Activated CD8-positive, alpha-beta T cell treated with anti-CD3 and anti-CD28 coated beads for 36 hours (primary cell): ENCODE data around the gene LSM14B. TPM values are rescaled to one million over a fixed set of nuclear protein-coding genes. Genes with fewer than 3 reads are reported as not detected.
"Not testable (repeated sequence)": the region's sequence is repeated elsewhere in the genome, so short reads cannot be mapped to it uniquely, and the experiment has no call there.

Experiments used
- ATAC-seq: fragments of 200-7000 bp; cut with Tn5 transposase; one replicate; pipeline ENCODE4 v1.10.0; 2021; ENCODE audit warnings: mild to moderate bottlenecking, moderate library complexity
- CTCF ChIA-PET: fragments of 350-600 bp; sonication (Branson Sonifier 250); formaldehyde crosslinking; loops from one replicate; lab custom pipeline; 2021; ENCODE audit warnings: antibody characterized with exemption; lab: Charles Lee
- POLR2A ChIA-PET: fragments of 350-600 bp; sonication (Branson Sonifier 250); formaldehyde crosslinking; loops from one replicate; lab custom pipeline; 2021; ENCODE audit warnings: antibody characterized with exemption; lab: Charles Lee
- DNase-seq: peaks from one replicate; pipeline ENCODE4 v3.0.0-alpha.2; 2020
- H3K27ac Mint-ChIP-seq: one replicate; pipeline ENCODE4 v1.8.0; 2021; ENCODE audit warnings: mild to moderate bottlenecking, mixed read lengths
- H3K27me3 Mint-ChIP-seq: one replicate; pipeline ENCODE4 v1.8.0; 2021; ENCODE audit warnings: mixed read lengths
- H3K36me3 Mint-ChIP-seq: one replicate; pipeline ENCODE4 v1.8.0; 2021; ENCODE audit warnings: low read depth, mixed read lengths
- H3K4me1 Mint-ChIP-seq: one replicate; pipeline ENCODE4 v1.8.0; 2021; ENCODE audit warnings: low read depth, mixed read lengths
- H3K4me3 Mint-ChIP-seq: one replicate; pipeline ENCODE4 v1.8.0; 2021; ENCODE audit warnings: mild to moderate bottlenecking, moderate library complexity, mixed read lengths
- H3K9me3 Mint-ChIP-seq: one replicate; pipeline ENCODE4 v1.8.0; 2021; ENCODE audit warnings: mixed read lengths
- CTCF ChIP-seq: fragments of 200-600 bp; IDR thresholded peaks from one replicate; pipeline ENCODE4 v1.8.0; 2022; ENCODE audit warnings: antibody characterized with exemption, mild to moderate bottlenecking
- intact Hi-C: fragments of 100-400 bp; cut with micrococcal nuclease; formaldehyde crosslinking; loops from one replicate; pipeline ENCODE4 v1.10.0; 2022
- total RNA-seq, 2 experiments: library from RNA; stranded (reverse); gene quantifications; one replicate each; pipeline ENCODE4 v1.2.3, GENCODE V29; 2021

The LSM14B gene
- total RNA-seq, 2 experiments from 2014 or later: 33.5 to 35.6 TPM

- Mint-ChIP-seq H3K9me3 (peaks cover 9% of the 10 kb centered on the region), H3K27ac (no peak overlapping the region), H3K36me3 (no peaks in the 10 kb centered on the region), H3K4me1 (no peaks in the 10 kb centered on the region), H3K4me3 (no peak overlapping the region), H3K27me3 (peaks cover 2% of the 10 kb centered on the region)
- DNase-seq (no peak), ATAC-seq (no peak)
- CTCF ChIA-PET: no interaction called here
- no peak for TF ChIP-seq CTCF
- intact Hi-C loops: no loop called here
- POLR2A ChIA-PET: no interaction called here
Measured at GRCh38 chr20:62083312-62083711, 39.0 kb upstream of the LSM14B start.

GRCh38 chr20:62084224-62084623 lies 38.1 kb upstream of the LSM14B start:
- H3K27ac Mint-ChIP-seq, H3K9me3 Mint-ChIP-seq: not testable (repeated sequence)

GRCh38 chr20:62085206-62085605 lies 37.1 kb upstream of the LSM14B start:
- ChIA-PET CTCF (no interaction called here), POLR2A (no interaction called here)
- TF ChIP-seq CTCF: no peak
- Mint-ChIP-seq H3K9me3 (peaks cover 4% of the 10 kb centered on the region), H3K36me3 (no peaks in the 10 kb centered on the region), H3K4me1 (no peaks in the 10 kb centered on the region), H3K27ac (no peak overlapping the region), H3K27me3 (peaks cover 2% of the 10 kb centered on the region), H3K4me3 (no peak overlapping the region)
- no peak for DNase-seq
- no peak for ATAC-seq
- intact Hi-C loops: no loop called here

More at GRCh38 chr20:62084224-62084623, 38.1 kb upstream of the LSM14B start:
- H3K4me1 Mint-ChIP-seq, DNase-seq, ATAC-seq, CTCF ChIA-PET, H3K27me3 Mint-ChIP-seq, POLR2A ChIA-PET, intact Hi-C loops, H3K36me3 Mint-ChIP-seq, H3K4me3 Mint-ChIP-seq: not testable (repeated sequence)

GRCh38 chr20:62087227-62087626 lies 35.0 kb upstream of the LSM14B start:
- ChIA-PET CTCF (no interaction called here), POLR2A (no interaction called here)
- intact Hi-C loops: no loop called here
- no peak overlapping the region for H3K4me3 Mint-ChIP-seq
- no peak overlapping the region for H3K27ac Mint-ChIP-seq
- H3K9me3 Mint-ChIP-seq: peaks cover 2% of the 10 kb centered on the region
- ATAC-seq (no peak), DNase-seq (no peak)
- TF ChIP-seq CTCF: no peak
- H3K4me1 Mint-ChIP-seq: no peaks in the 10 kb centered on the region
- peaks cover 2% of the 10 kb centered on the region for H3K27me3 Mint-ChIP-seq
- peaks cover 2% of the 10 kb centered on the region for H3K36me3 Mint-ChIP-seq

GRCh38 chr20:62087632-62088031 lies 34.6 kb upstream of the LSM14B start:
- Mint-ChIP-seq H3K9me3 (peaks cover 2% of the 10 kb centered on the region), H3K27me3 (peaks cover 2% of the 10 kb centered on the region), H3K4me1 (no peaks in the 10 kb centered on the region), H3K36me3 (peaks cover 2% of the 10 kb centered on the region), H3K4me3 (no peak overlapping the region), H3K27ac (no peak overlapping the region)
- ATAC-seq: no peak
- CTCF ChIA-PET: no interaction called here
- no peak for TF ChIP-seq CTCF
- no peak for DNase-seq
- POLR2A ChIA-PET: no interaction called here
- intact Hi-C loops: no loop called here
